Measurements from ENCODE around the gene UROC1.
A peak's percentile ranks its signal among the peaks of the same experiment; 100 is the strongest.

The UROC1 gene

DNA sequence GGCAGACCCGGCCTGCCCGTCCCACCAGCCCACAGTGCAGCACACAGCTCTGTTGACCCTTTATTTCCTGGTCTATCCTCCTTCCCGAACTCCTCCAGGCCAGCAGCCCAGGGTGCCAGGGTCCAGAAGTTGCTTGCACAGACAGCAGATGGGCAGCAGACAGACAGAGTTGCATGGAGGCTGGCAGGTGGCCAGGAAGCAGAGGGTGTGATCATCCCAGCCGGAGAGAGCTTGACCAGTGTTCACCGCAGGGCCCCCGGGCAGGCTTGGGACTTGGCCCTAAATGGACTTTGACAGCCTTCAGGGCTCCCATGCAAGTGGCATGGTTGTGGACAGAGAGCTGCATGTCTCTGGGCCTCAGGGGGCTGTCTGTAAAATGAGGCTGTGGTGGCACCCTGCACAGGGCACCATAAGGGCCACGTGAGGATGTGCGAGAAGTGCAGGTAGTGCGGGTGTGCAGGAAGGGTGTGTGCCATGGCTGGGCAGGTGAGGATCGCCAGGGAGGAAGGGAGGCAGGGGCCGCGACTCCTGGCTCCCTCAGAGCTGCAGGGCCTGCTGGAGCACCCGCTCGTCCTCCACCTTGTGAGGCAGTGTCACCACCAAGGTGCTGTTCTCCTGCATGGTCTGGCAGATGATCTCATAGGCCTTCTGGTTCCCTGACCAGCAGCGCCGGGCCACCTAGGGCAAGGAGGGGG, 35.6 kb downstream of the UROC1 start:
- TF ChIP-seq, protein P1, sequence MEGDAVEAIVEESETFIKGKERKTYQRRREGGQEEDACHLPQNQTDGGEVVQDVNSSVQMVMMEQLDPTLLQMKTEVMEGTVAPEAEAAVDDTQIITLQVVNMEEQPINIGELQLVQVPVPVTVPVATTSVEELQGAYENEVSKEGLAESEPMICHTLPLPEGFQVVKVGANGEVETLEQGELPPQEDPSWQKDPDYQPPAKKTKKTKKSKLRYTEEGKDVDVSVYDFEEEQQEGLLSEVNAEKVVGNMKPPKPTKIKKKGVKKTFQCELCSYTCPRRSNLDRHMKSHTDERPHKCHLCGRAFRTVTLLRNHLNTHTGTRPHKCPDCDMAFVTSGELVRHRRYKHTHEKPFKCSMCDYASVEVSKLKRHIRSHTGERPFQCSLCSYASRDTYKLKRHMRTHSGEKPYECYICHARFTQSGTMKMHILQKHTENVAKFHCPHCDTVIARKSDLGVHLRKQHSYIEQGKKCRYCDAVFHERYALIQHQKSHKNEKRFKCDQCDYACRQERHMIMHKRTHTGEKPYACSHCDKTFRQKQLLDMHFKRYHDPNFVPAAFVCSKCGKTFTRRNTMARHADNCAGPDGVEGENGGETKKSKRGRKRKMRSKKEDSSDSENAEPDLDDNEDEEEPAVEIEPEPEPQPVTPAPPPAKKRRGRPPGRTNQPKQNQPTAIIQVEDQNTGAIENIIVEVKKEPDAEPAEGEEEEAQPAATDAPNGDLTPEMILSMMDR (IDR thresholded peaks at IDR 0.05), result no peak
- Histone ChIP-seq H3K27me3 (no peaks in the 10 kb centered on the region), H3K4me1 (peaks cover 0 to 4% (median under 1%) of the 10 kb centered on the region in 4 donors), H3K36me3 (no peaks in the 10 kb centered on the region), H3K4me3 (no peak overlapping the region), H3K27ac (no peak overlapping the region), H3K9me3 (no peaks in the 10 kb centered on the region)
- peak in 1 of 2 donors; percentile 46 for DNase-seq
- intact Hi-C loops (cut with DNase I; ENCODE audit: low total_unique reads), result no loop called here

DNA sequence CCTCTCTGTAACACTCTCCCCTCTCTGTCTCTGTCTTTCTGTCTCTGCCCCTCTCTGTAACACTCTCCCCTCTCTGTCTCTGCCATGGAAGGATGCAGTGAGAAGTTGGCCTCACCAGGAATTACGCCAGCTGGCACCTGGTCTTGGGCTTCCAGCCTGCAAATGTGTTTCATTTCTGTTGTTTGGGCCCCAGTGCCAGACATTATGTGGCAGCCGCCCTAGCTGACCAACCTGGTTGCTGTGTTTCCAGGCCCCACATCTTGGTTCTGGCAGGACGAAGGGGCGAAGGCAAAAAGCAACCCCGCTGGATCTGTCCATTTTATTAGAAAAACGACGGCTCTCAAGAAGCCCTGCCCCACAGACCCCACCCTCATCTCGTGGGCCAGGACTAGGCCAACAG, 36.7 kb downstream of the UROC1 start:
- H3K27me3 ChIP-seq, result no peaks in the 10 kb centered on the region
- H3K4me3 ChIP-seq, result no peak overlapping the region
- H3K27ac ChIP-seq, result no peak overlapping the region
- no peak for DNase-seq
- H3K36me3 ChIP-seq, result no peaks in the 10 kb centered on the region
- TF ChIP-seq, protein P1 (IDR thresholded peaks at IDR 0.05), result no peak
- intact Hi-C loops (cut with DNase I; ENCODE audit: low total_unique reads), result no loop called here
- H3K4me1 ChIP-seq, result peaks cover 0 to 7% (median 5%) of the 10 kb centered on the region in 4 donors
- H3K9me3 ChIP-seq, result no peaks in the 10 kb centered on the region

DNA sequence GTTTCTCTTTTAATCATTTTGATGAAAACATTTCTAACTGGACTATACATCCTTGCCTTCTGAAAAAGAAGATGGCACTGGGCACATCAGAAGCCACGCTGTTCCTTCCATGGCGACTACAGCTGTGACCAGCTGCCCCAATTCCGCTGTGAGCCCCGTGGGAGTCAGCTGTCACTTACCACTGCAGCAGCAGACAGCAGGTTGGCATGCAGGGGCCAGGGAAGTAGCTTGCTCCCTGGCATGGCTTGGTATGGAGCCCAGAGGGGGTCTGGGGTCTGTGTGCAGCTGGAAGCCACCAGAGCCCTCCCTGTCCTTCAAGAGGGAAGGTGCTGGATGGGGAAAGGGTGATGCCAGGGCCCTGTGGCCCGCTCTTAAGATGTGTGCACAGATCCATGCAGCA, 37.4 kb downstream of the UROC1 start:
- intact Hi-C loops (cut with DNase I; ENCODE audit: low total_unique reads), result no loop called here
- TF ChIP-seq, protein P1 (IDR thresholded peaks at IDR 0.05), result no peak
- Histone ChIP-seq H3K9me3 (no peaks in the 10 kb centered on the region), H3K36me3 (no peaks in the 10 kb centered on the region), H3K27me3 (no peaks in the 10 kb centered on the region), H3K4me3 (no peak overlapping the region), H3K27ac (no peak overlapping the region), H3K4me1 (peaks cover 0 to 7% (median 5%) of the 10 kb centered on the region in 4 donors)
- DNase-seq, result no peak

DNA sequence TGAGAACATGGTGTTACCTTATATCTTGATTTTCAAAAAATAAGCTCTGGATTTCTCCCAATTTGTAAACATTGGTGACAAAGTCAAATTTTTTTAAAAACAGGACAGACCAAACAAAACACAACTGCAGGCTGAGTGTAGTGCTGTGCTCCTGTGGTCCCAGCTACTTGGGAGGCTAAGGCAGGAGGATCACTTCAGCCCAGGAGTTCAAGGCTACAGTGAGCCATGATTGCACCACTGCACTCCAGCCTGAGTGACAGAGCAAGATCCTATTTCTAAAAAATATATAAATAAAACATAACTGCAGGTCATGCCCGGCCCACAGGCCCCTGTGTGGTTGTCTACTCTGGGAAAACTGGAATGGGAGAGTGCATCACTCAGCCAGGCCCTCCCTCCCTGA, 37.9 kb downstream of the UROC1 start:
- no peaks in the 10 kb centered on the region for H3K27me3 ChIP-seq
- peaks cover 0 to 10% (median 8%) of the 10 kb centered on the region in 4 donors for H3K4me1 ChIP-seq
- no peak overlapping the region for H3K27ac ChIP-seq
- TF ChIP-seq, protein P1 (IDR thresholded peaks at IDR 0.05), result no peak
- H3K4me3 ChIP-seq, result no peak overlapping the region
- H3K9me3 ChIP-seq, result no peaks in the 10 kb centered on the region
- no peaks in the 10 kb centered on the region for H3K36me3 ChIP-seq
- no peak for DNase-seq
- intact Hi-C loops (cut with DNase I; ENCODE audit: low total_unique reads), result loop anchor here (5.0 to 10.0 kb wide), 3 partner anchors 215 to 397 kb away; partner anchors contain the start of gene SLC41A3

DNA sequence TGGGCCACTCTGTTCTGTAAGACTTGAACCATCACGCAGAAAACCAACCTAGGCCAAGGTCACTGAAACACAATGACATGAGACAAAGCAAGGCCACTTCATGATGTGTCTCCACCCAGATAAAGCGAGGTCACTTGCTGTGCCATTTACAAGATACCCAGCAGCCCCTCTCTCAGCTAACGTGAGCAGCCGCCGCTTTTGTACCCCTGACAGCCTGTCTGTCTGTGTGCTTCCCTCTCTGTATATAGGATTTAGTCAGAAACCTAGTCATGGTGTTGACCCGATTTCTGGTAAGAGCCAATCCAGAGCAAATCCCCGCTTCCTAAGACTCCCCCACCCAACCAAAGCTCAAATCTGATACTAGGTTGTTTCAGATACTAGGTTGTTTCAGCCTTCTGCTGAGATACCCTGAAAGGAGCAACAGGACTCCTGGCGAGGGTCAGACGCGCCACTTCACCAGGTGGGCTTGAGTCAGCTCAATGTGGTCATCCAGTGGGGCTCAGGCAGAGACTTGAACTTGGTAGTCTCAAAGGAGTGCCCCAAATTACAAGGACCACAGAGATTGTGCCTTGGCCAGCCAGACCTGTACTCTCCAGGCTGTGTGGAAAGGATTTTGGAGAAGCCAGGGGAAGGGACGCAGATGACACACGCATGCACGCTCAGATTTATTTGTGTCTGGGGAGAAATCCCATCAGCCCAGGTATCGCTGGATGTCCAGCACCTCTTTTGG, 38.8 kb downstream of the UROC1 start:
- DNase-seq, result no peak
- Histone ChIP-seq H3K4me1 (peaks cover 0 to 19% (median 15%) of the 10 kb centered on the region in 4 donors), H3K4me3 (no peak overlapping the region), H3K36me3 (no peaks in the 10 kb centered on the region), H3K27me3 (no peaks in the 10 kb centered on the region), H3K9me3 (no peaks in the 10 kb centered on the region), H3K27ac (no peak overlapping the region)
- intact Hi-C loops (cut with DNase I; ENCODE audit: low total_unique reads), result loop anchor here (5.0 to 10.0 kb wide), 3 partner anchors 214 to 396 kb away; partner anchors contain the start of gene SLC41A3
- TF ChIP-seq, protein P1 (IDR thresholded peaks at IDR 0.05), result no peak

Measured in tibial artery (tissue), 4 donors.